GM12864 (cell line): ENCODE measurements around the gene DCTN2.
"Not testable (repeated sequence)": the region's sequence is repeated elsewhere in the genome, so short reads cannot be mapped to it uniquely, and the experiment has no call there.

Experiments used
- DNase-seq: peaks from one replicate; pipeline ENCODE4 v3.0.0-alpha.2; 2011; ENCODE audit warnings: low read depth
- H3K4me3 ChIP-seq: 2 replicates; pipeline ENCODE4 v1.5.1; 2011; ENCODE audit warnings: mild to moderate bottlenecking, low read depth, low read length, control low read depth
- TF ChIP-seq, protein P1 (sequence below): IDR thresholded peaks from 2 replicates; pipeline ENCODE4 v1.5.1; 2011; ENCODE audit warnings: low read depth, mild to moderate bottlenecking, moderate library complexity, low read length, control low read depth, inconsistent platforms; ENCODE audit errors: missing control alignments

DCTN2 gene

GRCh38 chr12:57563358-57563757 is 16.4 kb upstream of the DCTN2 start:
- H3K4me3 ChIP-seq = no peak overlapping the region
- DNase-seq = no peak
- TF ChIP-seq, protein P1, sequence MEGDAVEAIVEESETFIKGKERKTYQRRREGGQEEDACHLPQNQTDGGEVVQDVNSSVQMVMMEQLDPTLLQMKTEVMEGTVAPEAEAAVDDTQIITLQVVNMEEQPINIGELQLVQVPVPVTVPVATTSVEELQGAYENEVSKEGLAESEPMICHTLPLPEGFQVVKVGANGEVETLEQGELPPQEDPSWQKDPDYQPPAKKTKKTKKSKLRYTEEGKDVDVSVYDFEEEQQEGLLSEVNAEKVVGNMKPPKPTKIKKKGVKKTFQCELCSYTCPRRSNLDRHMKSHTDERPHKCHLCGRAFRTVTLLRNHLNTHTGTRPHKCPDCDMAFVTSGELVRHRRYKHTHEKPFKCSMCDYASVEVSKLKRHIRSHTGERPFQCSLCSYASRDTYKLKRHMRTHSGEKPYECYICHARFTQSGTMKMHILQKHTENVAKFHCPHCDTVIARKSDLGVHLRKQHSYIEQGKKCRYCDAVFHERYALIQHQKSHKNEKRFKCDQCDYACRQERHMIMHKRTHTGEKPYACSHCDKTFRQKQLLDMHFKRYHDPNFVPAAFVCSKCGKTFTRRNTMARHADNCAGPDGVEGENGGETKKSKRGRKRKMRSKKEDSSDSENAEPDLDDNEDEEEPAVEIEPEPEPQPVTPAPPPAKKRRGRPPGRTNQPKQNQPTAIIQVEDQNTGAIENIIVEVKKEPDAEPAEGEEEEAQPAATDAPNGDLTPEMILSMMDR = no peak

GRCh38 chr12:57561117-57561516 is 14.1 kb upstream of the DCTN2 start:
- not testable (repeated sequence) for DNase-seq, H3K4me3 ChIP-seq

- TF ChIP-seq, protein P1 = no peak
- no peak for DNase-seq
- H3K4me3 ChIP-seq = no peak overlapping the region
Measured at GRCh38 chr12:57560516-57560915, 13.5 kb upstream of the DCTN2 start.

DNA sequence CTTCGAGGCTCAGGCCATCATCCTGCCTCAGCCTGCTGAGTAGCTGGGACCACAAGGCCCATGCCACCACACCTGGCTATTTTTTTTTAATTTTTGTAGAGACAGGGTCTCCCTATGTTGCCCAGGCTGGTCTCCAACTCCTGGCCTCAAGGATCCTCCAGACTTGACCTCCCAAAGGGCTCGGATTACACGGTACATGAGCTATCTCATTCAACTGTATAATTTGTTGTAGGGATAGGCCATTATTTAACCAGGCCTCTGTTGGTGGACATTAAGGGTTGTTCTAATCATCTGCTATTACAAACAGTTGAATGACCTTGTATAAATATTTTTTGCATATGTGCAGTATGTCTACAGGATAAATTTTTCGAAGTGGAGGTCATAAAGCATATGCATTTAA is 11.9 kb upstream of the DCTN2 start:
- H3K4me3 ChIP-seq = no peak overlapping the region
- no peak for DNase-seq
- TF ChIP-seq, protein P1 = no peak

GRCh38 chr12:57554897-57555296 is 7.9 kb upstream of the DCTN2 start:
- TF ChIP-seq, protein P1 = no peak
- DNase-seq = no peak
- no peak overlapping the region for H3K4me3 ChIP-seq

GRCh38 chr12:57554453-57554852 is 7.5 kb upstream of the DCTN2 start:
- H3K4me3 ChIP-seq = no peak overlapping the region
- TF ChIP-seq, protein P1 = no peak
- no peak for DNase-seq

DNA sequence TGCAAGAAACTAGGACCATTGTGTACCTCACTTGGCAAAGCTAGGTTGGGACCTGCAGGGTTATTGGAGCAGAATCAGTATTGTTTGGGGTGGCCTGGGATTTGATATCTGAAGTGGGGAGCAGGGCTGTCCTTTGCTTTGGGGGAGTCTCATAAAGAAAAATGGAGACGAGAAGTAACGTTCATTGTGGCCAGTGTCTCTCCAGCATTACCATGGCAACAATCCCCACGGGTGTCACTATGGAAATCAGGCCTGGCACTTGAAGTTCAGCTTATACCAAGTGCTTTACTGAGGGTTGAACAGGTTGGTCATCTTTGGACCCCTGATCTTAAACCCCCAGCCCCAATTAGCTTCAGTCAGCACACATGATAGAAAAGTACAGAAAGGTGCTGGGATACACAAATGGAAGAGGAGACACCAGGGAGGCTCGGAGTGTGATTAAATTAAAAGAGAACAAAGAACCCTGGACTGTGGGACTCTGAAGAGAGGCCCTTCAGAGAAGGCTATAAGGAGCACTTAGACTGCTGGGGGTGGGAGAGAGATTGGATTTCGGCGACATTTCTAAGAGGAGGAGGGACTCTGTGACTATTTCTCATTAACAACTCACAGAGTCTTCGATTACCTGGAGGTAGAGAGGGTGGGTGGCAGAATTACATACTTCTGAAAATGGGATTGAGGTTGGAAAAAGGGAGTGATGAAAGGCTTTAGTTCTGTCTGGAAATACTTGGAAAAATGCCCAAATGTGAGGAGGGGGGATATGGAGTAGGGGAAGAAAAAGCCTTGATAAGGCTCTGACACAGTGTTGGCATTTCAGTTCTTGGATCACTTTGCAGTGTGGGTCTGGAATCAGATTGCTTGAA is 6.6 kb upstream of the DCTN2 start:
- TF ChIP-seq, protein P1 = no peak
- no peak for DNase-seq
- no peak overlapping the region for H3K4me3 ChIP-seq
